Panc1 (cell line): ENCODE data around the gene LMNA. TPM values are rescaled to one million over a fixed set of nuclear protein-coding genes. Genes with fewer than 3 reads are reported as not detected.

ENCODE experiments used
- ATAC-seq: fragments of 200-7000 bp; cut with Tn5 transposase; 2 replicates; pipeline ENCODE4 v1.9.1; 2020; ENCODE audit warnings: mild to moderate bottlenecking, moderate library complexity
- BruUV-seq: library from RNA; stranded (reverse); fragments of 400-500 nt; replicated peaks from 2 replicates; lab custom pipeline; 2021; lab: Mats Ljungman, UMichigan
- CTCF ChIA-PET: fragments of 300-600 bp; sonication (Branson Sonifier 250); formaldehyde crosslinking; loops from one replicate; lab custom pipeline; 2022; ENCODE audit warnings: antibody characterized with exemption; lab: Charles Lee
- POLR2A ChIA-PET: fragments of 300-600 bp; sonication (Branson Sonifier 250); formaldehyde crosslinking; loops from one replicate; lab custom pipeline; 2022; ENCODE audit warnings: antibody characterized with exemption; lab: Charles Lee
- DNase-seq: peaks from one replicate; pipeline ENCODE4 v3.0.0-alpha.2; 2010; ENCODE audit warnings: low read depth, low spot score
- H3K27ac ChIP-seq: 2 replicates; pipeline ENCODE4 v1.5.1; 2011; ENCODE audit warnings: mild to moderate bottlenecking, low read length, inconsistent platforms
- H3K27me3 ChIP-seq: fragments of 200-500 bp; sonication (Bioruptor generic); 2 replicates; pipeline ENCODE4 v1.6.0; 2014; ENCODE audit warnings: low read length, inconsistent platforms; ENCODE audit not compliant: control insufficient read depth, insufficient read depth
- H3K36me3 ChIP-seq: fragments of 200-500 bp; sonication (Bioruptor generic); 2 replicates; pipeline ENCODE4 v1.5.1; 2014; ENCODE audit warnings: inconsistent platforms, mild to moderate bottlenecking, low read length, moderate library complexity; ENCODE audit not compliant: control insufficient read depth, insufficient read depth
- H3K4me1 ChIP-seq: 2 replicates; pipeline ENCODE4 v1.5.1; 2011; ENCODE audit warnings: inconsistent platforms, mild to moderate bottlenecking, low read length, moderate library complexity; ENCODE audit not compliant: control insufficient read depth, insufficient read depth
- H3K4me3 ChIP-seq, 2 experiments: 2 replicates each; pipeline ENCODE4 v1.5.1; 2011 to 2012; ENCODE audit warnings: low read depth in 2 of 2, low read length in 2 of 2, mild to moderate bottlenecking in 2 of 2, inconsistent platforms in 1 of 2, moderate library complexity in 1 of 2
- H3K9me3 ChIP-seq: fragments of 200-500 bp; sonication (Bioruptor generic); 2 replicates; pipeline ENCODE4 v1.5.1; 2014; ENCODE audit warnings: low read depth, mild to moderate bottlenecking, inconsistent platforms, low read length, moderate library complexity; ENCODE audit not compliant: control insufficient read depth, insufficient read depth
- CTCF ChIP-seq: fragments of 450-650 bp; IDR thresholded peaks from 2 replicates; pipeline ENCODE4 v1.5.1; 2017; ENCODE audit warnings: mild to moderate bottlenecking
- POLR2AphosphoS5 ChIP-seq: IDR thresholded peaks from 2 replicates; pipeline ENCODE4 v1.6.1; 2012; ENCODE audit warnings: mild to moderate bottlenecking, low read depth, low read length, moderate library complexity
- REST ChIP-seq, 2 experiments: IDR thresholded peaks; 2 replicates each; pipeline ENCODE4 v1.6.1; 2011 to 2012; ENCODE audit warnings: low read depth in 2 of 2, control low read depth in 1 of 2, low read length in 1 of 2, mild to moderate bottlenecking in 1 of 2, moderate library complexity in 1 of 2; ENCODE audit not compliant: insufficient read depth in 1 of 2
- SIN3A ChIP-seq: IDR thresholded peaks from 2 replicates; pipeline ENCODE4 v1.6.1; 2012; ENCODE audit warnings: low read depth, mild to moderate bottlenecking, low read length, moderate library complexity, borderline replicate concordance; ENCODE audit not compliant: insufficient read depth
- TCF7L2 ChIP-seq: IDR thresholded peaks from 2 replicates; pipeline ENCODE4 v1.6.1; 2011; ENCODE audit warnings: mild to moderate bottlenecking, low read depth, low read length, inconsistent platforms
- in situ Hi-C: cut with HindIII; loops from 2 replicates; pipeline ENCODE4 v1.10.0; 2016; ENCODE audit warnings: low sequenced_read_pairs, low pct_unique_long_range_greater_than_20kb
- intact Hi-C: fragments of 100-400 bp; cut with micrococcal nuclease; formaldehyde crosslinking; loops from one replicate; pipeline ENCODE4 v1.10.0; 2022; ENCODE audit not compliant: unreplicated experiment
- total RNA-seq: library from RNA; stranded (reverse); gene quantifications from one replicate; pipeline ENCODE4 v1.2.1, GENCODE V29; 2021; ENCODE audit not compliant: unreplicated experiment

LMNA gene
- total RNA-seq, 1 experiment from 2014 or later, result 691 TPM

GRCh38 chr1:156155756-156156510 is 41.4 kb downstream of the LMNA start:
- ATAC-seq (no peak), DNase-seq (no peak)
- CTCF ChIA-PET, result no interaction called here
- no peak for TF ChIP-seq SIN3A
- no peak for TF ChIP-seq REST (IDR thresholded peaks at IDR 0.05; ENCODE audit: insufficient read depth in 1 of 2, low read depth in 2 of 2, low read length in 1 of 2)
- no peak for TF ChIP-seq CTCF
- TF ChIP-seq TCF7L2, result no peak
- TF ChIP-seq POLR2AphosphoS5, result no peak
- Histone ChIP-seq H3K27ac (no peak overlapping the region), H3K9me3 (no peaks in the 10 kb centered on the region), H3K27me3 (no peaks in the 10 kb centered on the region), H3K36me3 (no peaks in the 10 kb centered on the region), H3K4me1 (no peaks in the 10 kb centered on the region; the same call in 1 of the 2 replicates), H3K4me3 (no peak overlapping the region)
- in situ Hi-C loops, result no loop called here
- POLR2A ChIA-PET, result no interaction called here
- intact Hi-C loops, result no loop called here
- no TSS peak for BruUV-seq

GRCh38 chr1:156157506-156157905 is 43.0 kb downstream of the LMNA start:
- DNase-seq, result no peak
- H3K4me3 ChIP-seq, result no peak overlapping the region
- no peak for TF ChIP-seq SIN3A
- no peak for TF ChIP-seq REST (IDR thresholded peaks at IDR 0.05; ENCODE audit: insufficient read depth in 1 of 2, low read depth in 2 of 2, low read length in 1 of 2)
- in situ Hi-C loops (no loop called here), intact Hi-C loops (no loop called here)
- no peaks in the 10 kb centered on the region for H3K36me3 ChIP-seq
- no peaks in the 10 kb centered on the region for H3K9me3 ChIP-seq
- ChIA-PET CTCF (interaction anchor here (0.6 kb wide), 1 partner anchor 67 kb away, joined by 4 read pairs; no protein-coding TSS in a partner anchor), POLR2A (interaction anchor here (0.7 kb wide), 1 partner anchor 67 kb away, joined by 4 read pairs; no protein-coding TSS in a partner anchor)
- H3K4me1 ChIP-seq, result no peaks in the 10 kb centered on the region; the same call in 1 of the 2 replicates
- BruUV-seq, result no TSS peak
- H3K27me3 ChIP-seq, result no peaks in the 10 kb centered on the region
- no peak overlapping the region for H3K27ac ChIP-seq
- ATAC-seq, result no peak
